NCI-H2107 treated with DMSO at 0.1 percent for 48 hours (cell line): ENCODE results near the gene PTPRD.

Experiments
- DNase-seq: peaks from one replicate; lab custom pipeline; 2025; ENCODE audit not compliant: unreplicated experiment; lab: John Stamatoyannopoulos, UW

PTPRD gene

GRCh38 chr9:8855046-8855445 is 1757.8 kb downstream of the PTPRD start:
- DNase-seq = peak; percentile 52

GRCh38 chr9:8852301-8852864 is 1760.4 kb downstream of the PTPRD start:
- no peak for DNase-seq

GRCh38 chr9:8850914-8851313 is 1761.9 kb downstream of the PTPRD start:
- DNase-seq = no peak

GRCh38 chr9:8845808-8846207 is 1767.0 kb downstream of the PTPRD start:
- no peak for DNase-seq

- no peak for DNase-seq
These were observed 1767.4 kb downstream of the PTPRD start for GRCh38 chr9:8845376-8845775.

- DNase-seq = no peak
These were observed 1768.3 kb downstream of the PTPRD start for GRCh38 chr9:8844549-8844948.

- no peak for DNase-seq
These were observed 1770.2 kb downstream of the PTPRD start for GRCh38 chr9:8842402-8843193.

- DNase-seq = no peak
These were observed 1774.7 kb downstream of the PTPRD start for GRCh38 chr9:8838136-8838535.

- DNase-seq = no peak
These were observed 1777.5 kb downstream of the PTPRD start for GRCh38 chr9:8835291-8835690.

GRCh38 chr9:8832955-8833354 is 1779.8 kb downstream of the PTPRD start:
- DNase-seq = no peak

- no peak for DNase-seq
These were observed 1780.4 kb downstream of the PTPRD start for GRCh38 chr9:8832386-8832785.

GRCh38 chr9:8831568-8831967 is 1781.2 kb downstream of the PTPRD start:
- DNase-seq = no peak

- DNase-seq = no peak
These were observed 1786.5 kb downstream of the PTPRD start for GRCh38 chr9:8826281-8826680.

GRCh38 chr9:8825585-8826147 is 1787.1 kb downstream of the PTPRD start:
- no peak for DNase-seq

- no peak for DNase-seq
These were observed 1789.5 kb downstream of the PTPRD start for GRCh38 chr9:8823131-8823895.

- no peak for DNase-seq
These were observed 1790.2 kb downstream of the PTPRD start for GRCh38 chr9:8822667-8823025.

- DNase-seq = no peak
These were observed 1790.7 kb downstream of the PTPRD start for GRCh38 chr9:8821910-8822666.

- no peak for DNase-seq
These were observed 1795.5 kb downstream of the PTPRD start for GRCh38 chr9:8817335-8817734.

- DNase-seq = peak; percentile 16
These were observed 1796.4 kb downstream of the PTPRD start for GRCh38 chr9:8816361-8816760.

- no peak for DNase-seq
These were observed 1796.9 kb downstream of the PTPRD start for GRCh38 chr9:8815931-8816330.

- no peak for DNase-seq
These were observed 1797.6 kb downstream of the PTPRD start for GRCh38 chr9:8815219-8815618.
